NCI-H69 (cell line): ENCODE measurements around the gene AMPD3.

Source experiments
- DNase-seq: peaks from one replicate; lab custom pipeline; 2025; lab: John Stamatoyannopoulos, UW

AMPD3 gene

DNA sequence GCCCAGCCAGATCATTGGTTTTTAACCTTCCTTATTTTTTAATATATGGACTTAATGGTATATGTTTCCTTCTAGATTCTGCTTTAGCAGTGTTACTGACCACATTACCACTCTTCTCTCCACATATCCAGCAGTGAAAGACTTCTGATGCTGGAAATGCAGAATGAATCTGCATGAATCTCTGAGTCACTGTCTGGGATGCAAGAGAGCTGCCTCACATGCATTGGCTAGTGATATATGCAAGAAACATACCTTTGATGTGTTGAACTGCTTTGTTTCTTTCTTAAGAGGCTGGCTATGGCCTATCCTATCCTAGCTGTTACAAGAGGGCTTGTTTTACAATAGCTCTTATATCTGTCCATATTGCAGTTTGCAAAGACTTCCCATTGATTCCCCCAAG lies 16.6 kb upstream of the AMPD3 start:
- no peak for DNase-seq

DNA sequence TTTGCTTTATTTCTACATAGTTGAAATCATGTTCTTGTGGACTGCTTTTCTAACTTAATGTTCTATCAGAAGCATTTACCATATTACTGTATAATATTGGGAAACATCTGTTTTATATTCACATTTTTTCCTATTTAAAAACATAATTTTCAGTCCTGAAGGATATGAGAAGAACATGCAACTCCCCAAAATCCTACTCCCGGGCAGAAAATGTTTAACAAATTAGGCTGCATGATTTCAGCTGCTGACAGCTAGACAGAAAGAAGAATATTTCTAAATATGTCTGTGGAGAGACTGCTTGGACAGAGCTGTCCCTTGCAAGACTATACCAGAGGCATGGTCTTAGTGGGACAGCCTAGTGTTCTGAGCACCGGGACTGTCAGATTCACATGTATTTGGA lies 15.7 kb upstream of the AMPD3 start:
- no peak for DNase-seq

DNA sequence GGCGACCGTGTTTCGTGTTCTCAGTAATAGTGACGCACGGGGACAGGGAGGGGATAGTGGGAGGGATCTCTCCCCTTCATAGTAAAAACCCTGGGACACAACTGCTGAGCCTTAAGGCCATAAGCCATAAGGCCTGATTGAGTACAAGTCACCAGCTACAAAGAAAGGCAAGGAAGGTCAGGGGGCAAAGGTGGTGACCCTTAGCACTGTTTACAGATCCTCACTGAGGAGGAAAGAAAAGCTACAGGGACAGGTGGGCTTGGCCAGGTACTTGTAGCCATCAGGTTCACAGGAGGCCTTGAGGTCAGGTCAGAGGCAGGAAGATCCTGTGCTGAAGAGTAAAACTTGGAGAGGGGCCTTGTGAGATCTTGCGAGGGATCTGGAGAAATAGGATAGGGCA lies 15.1 kb upstream of the AMPD3 start:
- no peak for DNase-seq

DNA sequence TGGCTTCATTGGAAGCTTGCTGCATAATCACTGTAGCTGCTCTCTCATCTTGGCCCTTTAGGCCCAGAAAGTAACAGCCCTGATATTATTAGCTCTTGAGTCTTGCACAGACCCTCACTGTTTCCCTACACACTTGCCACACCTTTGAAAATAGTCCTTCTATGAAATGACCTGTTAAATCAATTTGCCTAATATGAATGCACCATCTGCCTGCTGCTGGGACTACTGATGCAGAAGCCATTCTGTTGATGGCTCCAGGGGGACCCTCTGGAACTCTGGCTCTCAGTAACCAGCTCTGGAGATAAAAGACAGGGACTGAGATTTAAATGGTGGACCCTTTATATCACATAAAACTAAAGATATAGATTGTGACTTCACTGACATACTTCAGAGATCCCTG lies 14.7 kb upstream of the AMPD3 start:
- no peak for DNase-seq

DNA sequence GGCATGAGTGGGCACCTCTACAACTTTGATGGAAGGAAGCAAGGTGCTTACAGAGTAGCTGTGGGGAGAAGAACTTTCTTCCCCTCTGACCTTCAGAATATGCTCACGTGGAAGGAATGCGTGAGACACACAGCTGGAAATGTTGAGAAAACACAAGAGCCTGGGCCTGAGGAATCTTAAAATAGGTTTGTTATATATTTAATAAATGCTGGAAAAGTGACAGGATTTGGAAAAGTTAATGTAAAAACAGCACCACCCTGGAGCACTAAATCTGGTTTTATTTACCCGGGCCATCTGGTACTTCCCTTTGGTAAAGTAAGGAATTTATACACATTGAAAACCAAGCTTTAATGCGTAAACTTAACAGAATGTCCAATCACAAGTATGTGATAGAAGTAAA lies 14.0 kb upstream of the AMPD3 start:
- DNase-seq, result no peak

DNA sequence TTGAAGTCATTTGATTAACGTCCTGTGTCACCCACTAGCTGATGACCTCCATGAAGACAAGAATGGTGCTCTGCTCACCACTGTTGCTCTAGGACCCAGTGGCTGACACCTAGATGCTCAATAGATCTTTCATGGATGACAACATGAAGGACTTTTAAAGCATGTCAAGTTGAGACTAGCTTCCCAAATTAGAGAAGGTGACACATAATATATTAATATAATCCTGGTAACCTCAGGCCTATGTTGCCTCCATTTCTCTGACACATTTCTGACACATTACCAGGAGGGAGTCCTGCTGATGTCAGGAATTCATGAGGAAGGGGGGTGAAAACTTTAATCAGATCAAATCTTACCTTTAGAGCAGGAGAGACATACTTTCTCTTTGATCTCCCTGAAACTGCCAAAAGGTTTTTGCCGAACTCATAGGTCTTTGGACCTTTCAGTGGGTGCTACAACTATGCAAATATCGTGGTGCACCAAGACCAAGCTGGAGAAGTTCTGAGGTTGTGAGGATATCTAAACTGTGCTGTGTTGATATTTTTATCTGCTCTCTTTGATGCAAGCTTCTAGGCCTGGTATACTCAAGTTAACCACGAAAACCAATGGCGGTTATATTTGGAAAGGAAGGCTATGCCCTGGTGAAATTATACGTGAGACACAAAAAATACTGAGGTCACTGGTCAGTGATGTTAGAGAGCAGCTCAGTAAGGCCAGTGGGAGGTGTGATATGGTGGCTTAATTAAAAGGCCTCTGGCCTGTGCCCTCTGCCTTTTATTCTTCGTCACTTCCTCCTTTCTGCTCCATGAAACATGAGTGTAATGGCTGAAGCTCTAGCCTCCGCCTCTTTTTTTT lies 13.2 kb upstream of the AMPD3 start:
- no peak for DNase-seq

DNA sequence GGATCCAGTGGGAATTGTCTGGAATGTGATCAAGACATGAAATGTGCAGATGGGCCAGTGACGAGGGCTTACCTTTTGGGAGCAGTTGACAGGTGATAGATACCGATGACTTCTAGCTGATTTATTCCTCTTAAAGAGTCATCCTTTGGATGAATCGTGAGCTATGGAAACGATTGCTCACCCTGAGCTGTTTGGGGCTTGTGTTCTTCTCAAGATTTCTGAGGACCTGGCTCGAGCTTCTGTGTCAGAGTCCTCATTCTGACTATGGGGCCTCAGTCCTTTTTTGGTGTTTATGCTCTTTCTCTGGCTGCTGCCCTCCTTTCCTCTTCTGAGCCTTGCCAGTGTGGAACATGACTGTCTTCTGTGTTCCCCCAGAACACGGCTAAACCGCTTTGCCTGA lies 11.9 kb upstream of the AMPD3 start:
- no peak for DNase-seq

DNA sequence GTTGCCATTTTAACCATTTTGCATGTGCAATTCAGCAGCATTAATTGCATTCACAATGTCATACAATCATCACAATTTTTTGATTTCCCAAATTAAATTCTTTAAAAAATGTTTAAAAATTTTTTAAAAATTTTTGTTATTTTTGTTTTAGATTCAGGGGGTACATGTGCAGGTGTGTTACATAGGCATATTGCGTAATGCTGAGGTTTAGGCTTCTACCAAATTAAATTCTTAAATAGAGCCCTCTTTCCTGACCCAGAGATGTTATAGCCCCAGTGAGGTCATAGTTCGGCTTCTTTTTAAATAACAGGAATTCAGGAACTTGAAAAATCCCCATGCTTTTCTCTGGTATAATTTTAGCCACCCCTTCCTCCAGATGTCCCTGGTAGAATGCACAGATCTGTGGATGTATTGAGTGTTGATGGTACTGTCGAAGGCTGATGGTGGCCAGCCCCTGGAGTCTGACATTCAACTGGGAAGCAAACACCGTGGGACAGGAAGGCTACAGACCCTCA lies 11.3 kb upstream of the AMPD3 start:
- DNase-seq, result no peak

DNA sequence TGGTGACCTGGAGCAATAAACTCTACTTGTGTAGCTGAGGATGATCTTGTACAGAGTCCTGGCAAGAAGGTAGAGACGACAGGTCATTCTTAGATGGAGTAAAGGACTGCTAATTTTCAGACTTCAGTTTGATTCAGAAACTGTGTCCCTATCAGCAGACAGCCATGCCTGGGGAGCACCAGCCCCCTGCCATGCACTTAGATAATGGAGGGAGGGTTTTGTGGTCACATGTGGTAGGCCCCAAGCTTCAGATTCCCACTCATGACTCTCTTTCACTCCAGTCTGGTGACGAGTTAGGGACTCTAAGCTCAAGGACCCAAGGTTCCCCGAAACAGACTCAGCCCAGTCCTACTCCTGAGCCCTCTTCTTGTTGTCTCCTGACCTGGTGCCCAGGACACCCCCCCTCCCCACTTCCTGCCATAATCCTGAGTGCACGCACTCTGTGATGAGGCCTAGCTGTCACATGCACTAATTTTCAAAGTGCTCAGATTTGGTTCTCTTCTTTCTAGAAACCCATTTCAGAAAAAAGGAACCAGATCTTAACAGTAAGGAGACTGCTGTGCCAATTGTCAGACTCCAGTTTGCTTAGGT lies 10.2 kb upstream of the AMPD3 start:
- no peak for DNase-seq

DNA sequence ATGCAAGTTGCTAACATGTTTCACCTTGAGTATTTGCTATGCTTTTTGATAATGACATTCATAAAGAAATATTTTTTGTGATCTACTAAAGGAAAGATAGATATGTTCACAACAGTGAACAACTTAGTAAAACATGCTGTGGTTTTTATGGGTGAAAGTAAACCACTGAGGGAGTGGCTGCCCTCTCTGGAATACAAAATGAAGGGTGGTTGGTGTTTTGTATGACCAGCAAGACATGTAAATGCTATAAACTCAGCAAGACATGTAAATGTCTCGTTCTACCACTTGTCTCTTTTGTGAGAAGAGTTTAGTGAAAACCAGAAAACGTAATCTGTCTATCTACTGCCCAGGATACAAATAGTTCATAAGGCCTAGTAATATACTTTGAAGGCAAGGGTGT lies 7.6 kb upstream of the AMPD3 start:
- DNase-seq, result no peak

DNA sequence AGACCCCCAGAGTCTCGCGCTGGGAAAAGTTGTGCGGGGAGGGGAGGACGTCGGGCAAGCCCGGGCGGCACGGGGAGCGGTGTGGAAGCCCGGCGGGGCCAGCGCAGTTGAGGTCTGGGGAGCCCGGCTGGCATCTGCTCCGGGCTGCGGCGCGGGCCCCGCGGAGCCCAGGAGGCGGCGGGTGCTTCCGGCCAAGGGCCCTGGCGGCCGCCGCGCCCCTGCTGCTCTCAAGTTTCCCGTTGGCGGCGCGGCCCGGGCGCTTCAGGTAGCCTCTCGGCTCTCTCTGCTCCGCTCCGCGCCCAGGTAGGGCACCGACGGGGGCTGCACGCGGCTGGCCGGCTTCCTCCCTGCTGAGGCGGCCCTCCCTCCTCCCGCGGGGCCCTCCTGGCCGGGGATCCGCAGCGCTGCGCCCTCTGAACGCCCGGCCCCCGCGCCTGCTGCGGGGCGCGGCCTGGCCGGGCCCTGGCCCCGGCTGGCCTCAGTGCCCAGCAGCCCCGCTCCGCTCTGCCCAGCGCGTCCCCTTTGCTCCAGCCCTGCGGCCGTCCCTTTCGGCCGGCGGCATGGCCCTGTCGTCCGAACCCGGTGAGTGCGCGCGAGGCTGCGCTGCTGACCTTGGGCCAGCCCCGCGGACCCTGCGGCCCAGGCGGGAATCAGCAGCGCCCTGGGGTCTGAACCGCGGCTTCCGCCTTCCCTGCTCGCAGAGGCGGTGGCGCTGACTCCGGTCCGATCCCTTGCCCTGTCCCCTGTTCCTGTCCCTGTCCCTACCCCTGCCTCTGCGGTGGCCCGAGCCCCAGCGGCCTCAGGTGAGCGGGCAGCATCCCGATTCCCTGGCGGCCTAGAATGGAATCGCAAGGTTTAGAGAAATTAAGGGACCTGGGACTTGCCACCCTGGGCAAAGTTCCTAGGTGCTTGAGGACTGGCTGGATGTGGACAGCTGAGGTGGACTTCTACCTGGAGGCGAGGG lies 4.3 kb upstream of the AMPD3 start:
- DNase-seq, result peak; percentile 84

DNA sequence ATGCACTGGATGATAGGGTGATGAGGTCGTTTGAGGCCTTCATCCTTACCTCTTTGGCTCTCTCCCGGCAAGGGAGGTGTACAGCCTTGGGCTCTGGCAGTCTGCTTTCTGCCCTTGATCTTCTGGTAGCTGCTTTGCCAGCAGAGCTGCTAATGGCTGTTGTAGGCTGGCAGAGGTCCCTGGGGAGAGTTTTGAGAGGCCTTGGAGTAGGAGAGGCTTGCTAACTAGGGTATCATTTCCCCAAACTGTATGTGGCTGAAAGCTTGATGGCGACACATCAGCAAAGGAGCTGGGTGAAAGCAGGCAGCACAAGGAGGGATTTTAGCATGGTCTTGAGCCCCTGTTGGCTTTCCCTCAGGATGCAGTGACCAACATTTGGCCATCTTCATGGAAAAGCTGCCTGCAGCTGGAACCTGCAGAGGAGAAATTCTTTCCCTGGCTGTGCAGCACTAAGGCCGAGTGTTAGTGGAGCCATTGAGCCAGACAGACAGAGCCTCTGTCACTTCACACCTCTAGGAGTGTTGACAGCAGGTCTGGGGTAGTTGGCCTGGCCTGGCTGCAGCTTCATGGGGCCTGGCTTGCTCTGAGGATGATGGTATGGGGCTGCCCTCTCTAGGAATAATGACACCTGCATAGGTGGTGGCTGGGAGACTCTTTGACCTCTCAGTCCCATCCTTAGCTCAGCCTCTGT lies 3.5 kb upstream of the AMPD3 start:
- DNase-seq, result peak; percentile 78

DNA sequence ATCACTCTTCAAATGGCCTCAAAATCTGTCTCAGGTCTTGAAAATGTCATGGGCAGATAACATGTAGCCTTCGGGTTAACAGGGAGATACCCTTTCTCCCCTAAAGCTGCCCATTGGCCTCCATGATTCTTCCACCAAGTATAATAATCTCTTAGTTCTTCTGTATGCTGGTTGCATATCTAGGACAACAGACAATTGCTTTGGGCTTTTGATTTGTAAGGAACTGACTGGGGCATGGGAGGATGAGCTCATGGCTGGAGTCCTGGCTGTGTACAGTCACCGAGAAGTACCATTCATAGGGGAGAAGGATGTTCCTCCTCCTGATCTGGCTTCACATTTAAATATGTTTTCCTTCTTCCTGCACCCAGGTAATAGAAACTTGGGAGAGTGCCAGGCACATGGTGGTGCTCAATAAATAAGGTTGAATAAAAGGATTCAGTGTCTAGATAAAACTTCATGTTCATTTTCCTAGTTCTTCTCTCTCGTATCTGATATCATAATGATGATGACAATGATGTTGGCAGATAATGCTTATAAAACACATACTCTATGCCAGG lies 2.8 kb upstream of the AMPD3 start:
- DNase-seq, result peak; percentile 42

DNA sequence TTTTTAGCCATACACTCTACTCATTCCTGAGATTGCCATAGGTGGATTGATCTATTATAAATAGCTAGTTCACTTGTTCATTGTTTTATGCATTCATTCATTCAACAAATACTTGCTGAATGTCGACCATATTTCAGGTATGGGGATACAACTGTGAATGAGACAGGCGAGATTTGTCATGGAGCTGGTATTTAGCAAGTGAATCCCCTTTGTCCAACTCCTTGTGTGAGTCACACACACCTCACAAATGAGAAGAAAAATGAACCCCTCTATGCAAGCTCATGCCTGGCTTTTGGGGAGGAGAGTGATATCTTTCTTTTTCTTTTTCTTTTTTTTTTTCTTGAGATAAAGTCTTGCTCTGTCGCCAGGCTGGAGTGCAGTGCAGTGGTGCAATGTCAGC lies 1.8 kb upstream of the AMPD3 start:
- no peak for DNase-seq

DNA sequence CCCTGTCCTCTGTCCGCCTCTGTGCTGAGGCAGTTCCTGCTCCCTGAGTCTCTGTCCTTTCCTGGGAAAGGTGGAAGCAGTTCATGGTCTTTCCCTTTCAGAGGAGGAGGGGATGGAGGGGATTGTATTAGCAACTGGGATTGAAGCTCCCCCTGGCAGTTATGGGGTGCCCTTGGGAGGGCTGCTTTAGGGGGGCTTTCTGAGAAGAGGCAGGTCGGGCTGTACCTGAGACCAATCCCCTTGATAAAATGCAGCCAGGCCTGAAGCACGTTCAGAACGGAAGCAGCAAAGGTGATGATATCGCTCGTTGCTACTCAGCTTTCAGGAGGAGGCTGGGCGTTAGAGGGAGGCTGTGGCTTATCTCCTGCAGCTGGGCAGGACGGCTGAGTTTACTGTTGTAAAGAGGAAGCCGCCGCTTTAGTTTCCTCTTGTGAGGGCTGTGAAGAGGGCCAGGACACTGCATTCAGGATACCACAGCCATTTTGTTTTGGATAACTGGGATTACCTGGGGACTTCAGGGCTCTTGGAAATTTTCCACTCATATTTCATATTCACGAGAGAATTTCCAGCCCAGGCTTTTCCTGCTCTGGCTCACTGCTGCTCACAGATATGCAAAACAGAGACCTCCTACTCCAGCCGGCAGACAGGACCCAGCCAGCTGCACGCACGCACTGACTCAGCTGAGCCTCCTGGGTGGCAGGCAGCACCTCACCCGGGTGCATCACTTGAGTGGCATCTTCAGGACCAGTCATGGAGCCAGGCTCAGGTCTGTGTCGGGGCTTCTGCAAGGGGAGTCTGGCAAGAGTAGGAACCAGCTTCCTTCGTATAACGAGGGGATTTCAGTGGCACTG lies 798 bp downstream of the AMPD3 start:
- DNase-seq, result peak; percentile 87

DNA sequence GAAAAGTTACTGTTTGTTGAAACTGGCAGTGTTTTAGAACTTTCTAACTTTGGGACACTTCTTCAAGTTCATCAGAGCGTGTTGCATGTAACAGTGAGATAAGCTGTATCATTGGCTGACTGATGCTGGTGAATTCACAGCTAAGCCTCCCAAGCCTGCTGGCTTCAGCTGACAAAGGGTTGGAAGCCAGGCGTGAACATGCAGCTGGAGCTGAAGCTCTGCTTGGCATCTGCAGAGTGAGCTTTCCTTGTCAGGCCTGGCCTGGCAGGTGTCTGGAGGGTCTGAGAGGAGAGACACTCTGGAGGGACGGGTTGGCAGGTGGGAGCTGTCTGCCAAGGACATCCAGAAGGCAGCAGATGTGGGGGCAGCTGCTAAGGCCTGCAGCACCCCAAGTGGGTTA lies 1.5 kb downstream of the AMPD3 start:
- DNase-seq, result peak; percentile 67

DNA sequence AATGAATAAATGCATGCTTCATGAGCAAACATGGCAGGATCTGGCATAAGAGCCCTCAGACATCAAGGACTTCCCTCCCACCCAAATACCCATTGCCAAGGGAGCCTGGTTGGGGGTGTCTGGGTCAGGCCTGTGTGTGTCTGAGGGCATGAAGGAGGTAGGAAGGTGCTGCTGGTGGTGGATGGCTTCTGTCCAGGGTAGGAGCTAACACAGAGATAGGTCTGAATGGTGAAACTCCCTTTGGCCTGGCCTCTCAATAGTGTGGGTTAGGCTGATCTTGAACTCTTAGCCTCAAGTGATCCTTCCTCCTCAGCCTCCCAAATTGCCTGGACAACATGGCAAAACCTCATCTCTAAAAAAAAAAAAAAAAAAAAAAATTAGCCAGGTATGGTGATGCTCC lies 2.8 kb downstream of the AMPD3 start:
- DNase-seq, result no peak

DNA sequence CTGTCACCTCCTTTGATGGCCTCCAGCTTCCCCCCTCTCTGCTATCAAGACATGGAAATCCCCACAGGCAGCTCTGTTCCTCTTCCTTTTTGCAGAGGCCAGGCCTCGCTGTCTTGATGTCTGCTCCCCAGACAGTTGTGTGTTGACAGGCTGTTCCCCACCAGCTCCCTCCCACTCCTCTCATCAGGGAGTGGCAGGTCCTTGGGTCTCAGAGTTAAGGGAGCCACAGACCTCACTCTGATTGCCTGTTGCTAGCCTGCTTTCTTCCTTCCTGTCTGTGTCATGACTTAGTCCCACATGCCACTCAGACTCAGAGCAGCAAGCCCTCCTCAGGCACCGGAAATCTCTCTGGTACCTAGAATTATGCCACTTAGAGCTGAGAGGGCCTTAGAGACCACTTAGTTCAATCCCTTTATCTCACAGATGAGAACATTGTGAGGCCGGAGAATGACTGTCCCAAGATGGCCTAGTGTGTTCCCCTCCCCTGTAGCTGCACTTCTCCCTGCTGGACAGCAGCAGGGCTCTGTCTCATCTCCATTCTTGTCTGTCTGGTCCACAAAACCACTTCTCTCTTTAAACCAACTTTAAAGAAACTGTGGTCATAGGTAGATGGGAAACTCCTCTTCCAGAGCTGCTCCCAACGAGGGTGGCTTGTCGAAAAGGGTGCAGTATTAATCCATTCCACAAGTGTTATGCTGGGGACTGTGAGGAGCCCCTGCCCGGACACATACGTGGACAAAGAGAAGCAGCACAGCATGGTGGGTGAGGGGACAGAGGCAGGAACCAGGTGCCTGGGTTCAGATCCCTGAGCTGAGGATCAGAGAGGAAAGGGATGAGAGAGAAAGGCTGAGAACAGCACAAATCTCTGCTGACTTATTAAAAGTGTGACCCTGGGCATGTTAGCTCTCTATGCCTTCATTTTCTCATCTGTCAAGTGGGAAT lies 4.2 kb downstream of the AMPD3 start:
- no peak for DNase-seq

DNA sequence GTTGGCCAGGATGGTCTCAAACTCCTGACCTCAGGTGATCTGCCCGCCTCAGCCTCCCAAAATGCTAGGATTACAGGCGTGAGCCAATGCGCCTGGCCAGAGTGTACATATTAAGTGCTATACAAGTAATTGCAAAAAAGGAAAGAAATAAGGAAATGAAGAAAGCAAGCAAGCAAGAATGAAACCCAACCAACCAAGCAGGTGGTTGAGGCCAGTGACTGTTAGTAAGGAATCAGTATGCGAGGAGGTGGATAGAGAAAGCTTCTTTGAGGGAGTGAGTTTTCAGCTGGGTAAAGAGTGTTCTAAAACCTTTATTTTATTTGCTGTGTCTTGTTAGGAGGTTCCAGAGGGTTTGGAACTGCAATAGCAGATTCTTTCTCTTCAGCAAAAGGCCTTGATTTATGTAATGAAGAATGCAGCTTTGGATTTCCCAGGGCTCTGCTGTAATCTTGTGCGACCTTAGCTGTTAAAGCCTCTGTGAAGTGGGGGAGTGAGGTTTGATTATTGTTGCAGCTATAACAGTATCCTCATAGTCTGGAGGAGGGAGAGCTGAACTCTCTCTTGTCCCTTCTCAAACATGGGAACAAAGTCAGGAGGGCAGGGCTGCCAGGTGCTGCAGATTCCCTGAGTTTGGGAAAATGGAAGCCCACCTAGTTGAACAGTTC lies 5.7 kb downstream of the AMPD3 start:
- DNase-seq, result no peak
